H1 (cell line): ENCODE measurements around the gene ZDHHC11B. TPM values are rescaled to one million over a fixed set of nuclear protein-coding genes. Genes with fewer than 3 reads are reported as not detected.
"Not testable (repeated sequence)": the region's sequence is repeated elsewhere in the genome, so short reads cannot be mapped to it uniquely, and the experiment has no call there.

Experiments used
- CTCF ChIA-PET: fragments of 300-600 bp; sonication (Branson Sonifier 250); formaldehyde crosslinking; loops from one replicate; lab custom pipeline; 2021; ENCODE audit not compliant: partially characterized antibody; lab: Charles Lee
- POLR2A ChIA-PET: fragments of 300-600 bp; sonication (Branson Sonifier 250); formaldehyde crosslinking; loops from one replicate; lab custom pipeline; 2021; ENCODE audit warnings: inconsistent platforms; ENCODE audit not compliant: partially characterized antibody; lab: Charles Lee
- DNase-seq, 2 experiments: peaks; one replicate each; pipeline versions ENCODE4 v3.0.0 to v3.0.0-alpha.2; 2010 to 2022; ENCODE audit warnings: low spot score in 2 of 2, low read depth in 1 of 2, mixed read lengths in 1 of 2
- FAIRE-seq: peaks from 2 replicates; lab custom pipeline; 2011; peaks lifted over from hg19 to GRCh38; lab: Jason Lieb, UNC
- H2AFZ ChIP-seq: 2 replicates; pipeline ENCODE4 v1.8.1; 2012; ENCODE audit warnings: low read length, inconsistent platforms
- H2AK5ac ChIP-seq: 2 replicates; pipeline ENCODE4 v1.6.1; 2013; ENCODE audit warnings: low read depth, low read length
- H2BK120ac ChIP-seq: replicated peaks from 2 replicates; pipeline ENCODE3; 2013; ENCODE audit warnings: low read depth, low read length, inconsistent platforms
- H2BK12ac ChIP-seq: 2 replicates; pipeline ENCODE4 v1.6.1; 2013; ENCODE audit warnings: low read depth, low read length
- H2BK15ac ChIP-seq: 2 replicates; pipeline ENCODE4 v1.6.1; 2013; ENCODE audit warnings: low read length
- H2BK20ac ChIP-seq: 2 replicates; pipeline ENCODE4 v1.6.1; 2013; ENCODE audit warnings: low read length
- H2BK5ac ChIP-seq: 2 replicates; pipeline ENCODE4 v1.6.1; 2013; ENCODE audit warnings: low read depth, low read length
- H3K14ac ChIP-seq: 2 replicates; pipeline ENCODE4 v1.6.1; 2013; ENCODE audit warnings: inconsistent platforms; ENCODE audit not compliant: insufficient read length
- H3K18ac ChIP-seq: 2 replicates; pipeline ENCODE4 v1.6.1; 2013; ENCODE audit warnings: low read length; ENCODE audit errors: extremely low read depth
- H3K23ac ChIP-seq: 2 replicates; pipeline ENCODE4 v1.6.1; 2013; ENCODE audit warnings: inconsistent platforms; ENCODE audit not compliant: insufficient read length
- H3K23me2 ChIP-seq: 2 replicates; pipeline ENCODE4 v1.6.1; 2013; ENCODE audit warnings: low read depth, low read length
- H3K27ac ChIP-seq: 2 replicates; pipeline ENCODE4 v1.6.1; 2011; ENCODE audit warnings: low read depth, low read length, inconsistent platforms
- H3K27me3 ChIP-seq, 4 experiments: replicated peaks in 1 of 4; 1 replicate in 1 of 4; 2 replicates in 3 of 4; pipeline versions ENCODE4 v1.6.1 to v1.8.1; 2011 to 2013; ENCODE audit warnings: low read length in 3 of 4, mild to moderate bottlenecking in 3 of 4, inconsistent platforms in 2 of 4, mixed read lengths in 2 of 4, moderate library complexity in 1 of 4; ENCODE audit not compliant: control insufficient read depth in 3 of 4, insufficient read depth in 3 of 4; ENCODE audit errors: extremely low read depth in 1 of 4
- H3K36me3 ChIP-seq, 4 experiments: 2 replicates each; pipeline versions ENCODE4 v1.6.1 to v1.8.1; 2011 to 2013; ENCODE audit warnings: mild to moderate bottlenecking in 4 of 4, low read length in 3 of 4, moderate library complexity in 2 of 4, control low read depth in 1 of 4, inconsistent platforms in 1 of 4; ENCODE audit not compliant: insufficient read depth in 4 of 4, control insufficient read depth in 2 of 4
- H3K4ac ChIP-seq: replicated peaks from 2 replicates; pipeline ENCODE3; 2013; ENCODE audit warnings: low read length, low read depth, mixed read lengths, inconsistent platforms; ENCODE audit not compliant: insufficient read length
- H3K4me1 ChIP-seq, 4 experiments: replicated peaks in 1 of 4; 1 replicate in 1 of 4; 2 replicates in 3 of 4; pipeline versions ENCODE4 v1.6.1 to v1.8.1; 2011 to 2013; ENCODE audit warnings: low read length in 3 of 4, inconsistent platforms in 2 of 4, mixed read lengths in 1 of 4; ENCODE audit not compliant: insufficient read depth in 4 of 4, control insufficient read depth in 3 of 4
- H3K4me2 ChIP-seq, 2 experiments: 2 replicates each; pipeline versions ENCODE4 v1.6.1 to v1.8.1; 2011 to 2013; ENCODE audit warnings: low read depth in 2 of 2, low read length in 2 of 2, control low read depth in 1 of 2, inconsistent platforms in 1 of 2, mild to moderate bottlenecking in 1 of 2; ENCODE audit not compliant: insufficient read depth in 1 of 2
- H3K4me3 ChIP-seq, 4 experiments: fragments of 200-600, 300-600 bp in 1 of 4; sonication (generic), shearing (Covaris generic), sonication (Bioruptor Twin) in 1 of 4; 2 replicates each; pipeline versions ENCODE4 v1.5.1 to v1.8.1; 2011 to 2016; ENCODE audit warnings: low read length in 4 of 4, low read depth in 3 of 4, control low read depth in 2 of 4, inconsistent platforms in 2 of 4, mild to moderate bottlenecking in 2 of 4, mixed read lengths in 1 of 4, moderate library complexity in 1 of 4; ENCODE audit not compliant: insufficient read depth in 2 of 4; ENCODE audit errors: extremely low read depth in 1 of 4
- H3K56ac ChIP-seq: replicated peaks from 2 replicates; pipeline ENCODE3; 2013; ENCODE audit warnings: low read depth, mild to moderate bottlenecking, mixed read lengths, low read length, inconsistent platforms; ENCODE audit not compliant: insufficient read length
- H3K79me1 ChIP-seq: 2 replicates; pipeline ENCODE4 v1.6.1; 2013; ENCODE audit warnings: low read depth, low read length, control low read depth
- H3K79me2 ChIP-seq, 2 experiments: 2 replicates each; pipeline versions ENCODE4 v1.6.1 to v1.8.1; 2012 to 2013; ENCODE audit warnings: low read length in 2 of 2, mild to moderate bottlenecking in 2 of 2, inconsistent platforms in 1 of 2; ENCODE audit not compliant: insufficient read depth in 2 of 2, control insufficient read depth in 1 of 2
- H3K9ac ChIP-seq, 4 experiments: replicated peaks in 1 of 4; 1 replicate in 1 of 4; 2 replicates in 3 of 4; pipeline versions ENCODE4 v1.6.1 to v1.8.1; 2011 to 2013; ENCODE audit warnings: low read depth in 3 of 4, low read length in 3 of 4, control low read depth in 2 of 4, mild to moderate bottlenecking in 2 of 4, moderate library complexity in 2 of 4, inconsistent platforms in 1 of 4; ENCODE audit errors: extremely low read depth in 1 of 4
- H3K9me3 ChIP-seq, 2 experiments: 2 replicates each; pipeline versions ENCODE4 v1.6.1 to v1.8.1; 2012 to 2013; ENCODE audit warnings: mild to moderate bottlenecking in 2 of 2, moderate library complexity in 2 of 2, control low read depth in 1 of 2, inconsistent platforms in 1 of 2, low read depth in 1 of 2, low read length in 1 of 2, mixed read lengths in 1 of 2; ENCODE audit not compliant: insufficient read depth in 2 of 2
- H4K20me1 ChIP-seq, 2 experiments: replicated peaks in 1 of 2; 2 replicates each; pipeline versions ENCODE3 to v1.8.1; 2011 to 2013; ENCODE audit warnings: inconsistent platforms in 2 of 2, low read length in 2 of 2, mild to moderate bottlenecking in 1 of 2; ENCODE audit not compliant: insufficient read depth in 2 of 2, control insufficient read depth in 1 of 2
- H4K5ac ChIP-seq: 2 replicates; pipeline ENCODE4 v1.6.1; 2013; ENCODE audit warnings: low read length, low read depth, mixed read lengths, inconsistent platforms; ENCODE audit not compliant: insufficient read length
- H4K8ac ChIP-seq: 2 replicates; pipeline ENCODE4 v1.8.0; 2013; ENCODE audit warnings: mild to moderate bottlenecking, moderate library complexity, low read length, inconsistent platforms; ENCODE audit not compliant: insufficient read depth; ENCODE audit errors: extremely low read depth
- H4K91ac ChIP-seq: replicated peaks from 2 replicates; pipeline ENCODE3; 2013; ENCODE audit warnings: low read length, mixed read lengths, inconsistent platforms; ENCODE audit not compliant: insufficient read length
- ASH2L ChIP-seq: fragments of 200-600, 300-600 bp; sonication (generic); IDR thresholded peaks from one replicate; pipeline ENCODE4 v1.7.1; 2017; ENCODE audit warnings: low read length
- EZH2 ChIP-seq: fragments of 200-600 bp; sonication (generic); IDR thresholded peaks from 2 replicates; pipeline ENCODE4 v1.7.1; 2012; ENCODE audit warnings: low read depth, mild to moderate bottlenecking, moderate library complexity, low read length, inconsistent platforms; ENCODE audit not compliant: severe bottlenecking
- KDM1A ChIP-seq: fragments of 200-600, 300-600 bp; sonication (generic); IDR thresholded peaks from 2 replicates; pipeline ENCODE4 v1.7.1; 2016; ENCODE audit warnings: mild to moderate bottlenecking, low read length, borderline replicate concordance
- KDM4A ChIP-seq: IDR thresholded peaks from one replicate; pipeline ENCODE4 v1.7.1; 2012; ENCODE audit warnings: low read depth, mild to moderate bottlenecking, moderate library complexity, low read length, inconsistent platforms; ENCODE audit not compliant: severe bottlenecking
- PHF8 ChIP-seq: fragments of 200-600 bp; sonication (generic); conservative IDR thresholded peaks from 2 replicates; pipeline ENCODE4 v1.7.1; 2012; ENCODE audit warnings: low read depth, mild to moderate bottlenecking, inconsistent platforms, low read length, moderate library complexity
- RBBP5 ChIP-seq: IDR thresholded peaks from 2 replicates; pipeline ENCODE4 v1.7.1; 2012; ENCODE audit warnings: low read depth, mild to moderate bottlenecking, inconsistent platforms, low read length, moderate library complexity, borderline replicate concordance
- SUZ12 ChIP-seq: fragments of 200-600 bp; sonication (generic); IDR thresholded peaks from 2 replicates; pipeline ENCODE4 v1.6.1; 2012; ENCODE audit warnings: mild to moderate bottlenecking, inconsistent platforms, low read length, moderate library complexity, mixed read lengths
- TAF1 ChIP-seq: IDR thresholded peaks from 2 replicates; pipeline ENCODE4 v1.6.1; 2011; ENCODE audit warnings: mild to moderate bottlenecking, low read depth, low read length
- WGBS, 2 experiments: shearing (Covaris generic) in 1 of 2; methylation state at CpG; one replicate each; pipeline versions ENCODE4 v1.1.6 to v1.1.7; 2013 to 2015; ENCODE audit warnings: low lambda C conversion rate in 2 of 2, mixed read lengths in 2 of 2, inconsistent platforms in 1 of 2, low coverage in 1 of 2, missing lambda C conversion rate in 1 of 2; ENCODE audit not compliant: insufficient replicate concordance in 2 of 2, insufficient coverage in 1 of 2, insufficient read length in 1 of 2; ENCODE audit errors: extremely low coverage in 1 of 2, missing lambda C conversion rate in 1 of 2; 5-methylcytosine and 5-hydroxymethylcytosine counted together
- polyA plus RNA-seq, 7 experiments: library from polyadenylated mRNA; depleted of rRNA in 3 of 7; stranded (reverse) in 5 of 7; unstranded in 2 of 7; fragments of >200 nt in 5 of 7; fragments of 200-250 nt in 2 of 7; gene quantifications; 1 replicate in 5 of 7; 2 replicates in 1 of 7; 4 replicates in 1 of 7; pipeline versions ENCODE4 v1.2.1 to v1.2.3, GENCODE V29; 2011 to 2013; ENCODE audit warnings: missing spikeins in 2 of 7, mixed read lengths in 2 of 7
- total RNA-seq: library from RNA; stranded (reverse); fragmentation: NEBNext Ultra II Directional; extraction: Animal tissue kit (Norgen Biotek cat#: 25700); gene quantifications from 2 replicates; pipeline ENCODE4 v1.2.1, GENCODE V29; 2021

The ZDHHC11B gene
- total and polyA plus RNA-seq, 2 of the 8 experiments (the other 6 are each of a cell fraction or from before 2014, with no cell fraction given) = 0.29 to 2.5 TPM

DNA sequence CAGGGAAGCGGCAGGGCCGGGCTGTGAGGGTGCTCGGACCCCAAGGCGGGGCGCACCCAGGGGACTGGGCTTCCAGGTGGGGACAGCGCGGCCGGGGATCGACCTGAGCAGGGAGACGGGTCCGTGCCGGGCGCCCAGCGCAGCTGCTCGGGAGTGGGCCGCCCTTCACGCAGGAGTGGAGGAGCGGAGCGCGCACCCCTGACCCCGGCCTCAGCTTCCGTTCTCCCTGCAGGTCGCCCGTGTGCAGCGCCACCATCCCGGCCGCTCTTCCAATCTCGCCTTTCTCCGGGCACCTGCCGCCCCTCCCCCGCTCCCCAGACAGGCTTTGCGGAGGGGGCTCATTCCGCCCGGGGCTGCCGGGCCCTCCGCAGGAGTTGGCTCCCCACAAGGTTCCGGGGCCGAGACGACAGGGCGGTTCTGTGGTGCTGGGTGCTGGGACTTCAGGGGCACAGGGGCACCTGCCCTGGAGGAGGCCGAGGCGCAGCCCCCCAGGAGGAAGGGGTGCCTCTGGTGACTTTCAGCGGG lies 714 bp upstream of the ZDHHC11B start:
- H3K4ac ChIP-seq, POLR2A ChIA-PET, H2BK5ac ChIP-seq, H3K79me1 ChIP-seq, H3K79me2 ChIP-seq, H3K36me3 ChIP-seq, H2AFZ ChIP-seq, H4K5ac ChIP-seq, H3K14ac ChIP-seq, H3K4me1 ChIP-seq, H2AK5ac ChIP-seq, H2BK15ac ChIP-seq, H3K18ac ChIP-seq, CTCF ChIA-PET, H3K27ac ChIP-seq, H4K91ac ChIP-seq, H3K9ac ChIP-seq, H2BK120ac ChIP-seq, H3K56ac ChIP-seq, FAIRE-seq, H2BK12ac ChIP-seq, H4K8ac ChIP-seq, H4K20me1 ChIP-seq, H3K23ac ChIP-seq, H2BK20ac ChIP-seq: not testable (repeated sequence)
- peak in 1 of 2 experiments; percentile 66 for DNase-seq
- H3K23me2 ChIP-seq = peaks cover 14% of the 10 kb centered on the region; the same call in 1 of the 2 replicates
- peaks cover 9 to 18% (median 15%) of the 10 kb centered on the region in 4 experiments for H3K27me3 ChIP-seq
- H3K9me3 ChIP-seq = peaks cover 8 to 18% of the 10 kb centered on the region in 2 experiments; a peak in 3 of 4 replicates
- 11% methylated on average over 26 of the region's 43 CpGs; no CpG with 5 or more reads in 1 of the 2 experiments for WGBS, 2 experiments
- H3K4me2 ChIP-seq = peak overlapping the region; percentile 67 to 79
- peak; percentile 29; the same call in 1 of the 2 replicates for TF ChIP-seq KDM1A
- TF ChIP-seq EZH2 = peak; percentile 32
- TF ChIP-seq TAF1 = 0 out of 2 replicates have a peak, but pooled peaks have one; percentile 9
- 0 out of 2 replicates have a peak, but pooled peaks have one; percentile 15 for TF ChIP-seq RBBP5
- TF ChIP-seq KDM4A = peak; percentile 33
- peak; percentile 53; the same call in 1 of the 2 replicates for TF ChIP-seq SUZ12
- peak; percentile 61 for TF ChIP-seq ASH2L
- TF ChIP-seq PHF8 = 0 out of 2 replicates have a peak, but pooled peaks have one; percentile 29
- H3K4me3 ChIP-seq = peak overlapping the region; percentile 44 to 78 (median 49)
